NOMO-1 treated with DMSO at 0.1 percent for 48 hours (cell line): Measurements from ENCODE around the gene ARMC2.
"Not testable (repeated sequence)": the region's sequence is repeated elsewhere in the genome, so short reads cannot be mapped to it uniquely, and the experiment has no call there.

Source experiments
- DNase-seq: peaks from one replicate; lab custom pipeline; 2025; ENCODE audit not compliant: unreplicated experiment; lab: John Stamatoyannopoulos, UW

The ARMC2 gene

GRCh38 chr6:108835218-108835850, 12.9 kb upstream of the ARMC2 start:
- peak; percentile 82 for DNase-seq

- no peak for DNase-seq
Observed at GRCh38 chr6:108836061-108836460, 12.2 kb upstream of the ARMC2 start.

GRCh38 chr6:108837236-108837971, 10.8 kb upstream of the ARMC2 start:
- peak; percentile 92 for DNase-seq

- DNase-seq, result no peak
Observed at GRCh38 chr6:108838101-108838717, 10.0 kb upstream of the ARMC2 start.

GRCh38 chr6:108839083-108839642, 9.1 kb upstream of the ARMC2 start:
- no peak for DNase-seq

- no peak for DNase-seq
Observed at GRCh38 chr6:108840919-108841318, 7.3 kb upstream of the ARMC2 start.

GRCh38 chr6:108841377-108841855, 6.8 kb upstream of the ARMC2 start:
- DNase-seq, result peak; percentile 80

GRCh38 chr6:108844135-108844534, 4.1 kb upstream of the ARMC2 start:
- no peak for DNase-seq

GRCh38 chr6:108845145-108845544, 3.1 kb upstream of the ARMC2 start:
- no peak for DNase-seq

GRCh38 chr6:108846101-108846500, 2.1 kb upstream of the ARMC2 start:
- peak; percentile 50 for DNase-seq

GRCh38 chr6:108846628-108847027, 1.6 kb upstream of the ARMC2 start:
- no peak for DNase-seq

GRCh38 chr6:108847738-108848115, 495 bp upstream of the ARMC2 start:
- DNase-seq, result no peak

GRCh38 chr6:108850669-108851465, 2.6 kb downstream of the ARMC2 start:
- peak; percentile 61 for DNase-seq

- peak; percentile 19 for DNase-seq
Observed at GRCh38 chr6:108851756-108852155, 3.5 kb downstream of the ARMC2 start.

GRCh38 chr6:108853077-108853476, 4.9 kb downstream of the ARMC2 start:
- no peak for DNase-seq

GRCh38 chr6:108862479-108863191, 14.4 kb downstream of the ARMC2 start:
- peak; percentile 29 for DNase-seq

GRCh38 chr6:108865751-108866286, 17.6 kb downstream of the ARMC2 start:
- DNase-seq, result not testable (repeated sequence)

- no peak for DNase-seq
Observed at GRCh38 chr6:108866798-108867197, 18.6 kb downstream of the ARMC2 start.

- no peak for DNase-seq
Observed at GRCh38 chr6:108868647-108869046, 20.4 kb downstream of the ARMC2 start.

- no peak for DNase-seq
Observed at GRCh38 chr6:108869876-108870275, 21.7 kb downstream of the ARMC2 start.
